Prostate gland (tissue), 2 donors: ENCODE measurements around the gene TPH2. TPM values are rescaled to one million over a fixed set of nuclear protein-coding genes. Genes with fewer than 3 reads are reported as not detected.

Experiments used
- DNase-seq: peaks from one replicate; pipeline ENCODE4 v3.0.0-alpha.2; 2019; ENCODE audit warnings: low spot score
- H3K27ac ChIP-seq, 2 donors: fragments of 200-600 bp; sonication (generic); 2 replicates each; pipeline ENCODE4 v1.5.1; 2017 to 2019
- H3K27me3 ChIP-seq: fragments of 200-600 bp; sonication (generic); replicated peaks from 2 replicates; pipeline ENCODE4 v1.5.1; 2019; ENCODE audit not compliant: insufficient read depth
- H3K36me3 ChIP-seq, 2 donors: fragments of 200-600 bp; sonication (generic); 1 replicate in 1 of 2; 2 replicates in 1 of 2; pipeline versions ENCODE4 v1.5.1 to v1.8.1; 2017 to 2019
- H3K4me1 ChIP-seq: fragments of 200-600 bp; sonication (generic); replicated peaks from 2 replicates; pipeline ENCODE4 v1.5.1; 2019
- H3K4me3 ChIP-seq, 2 donors: fragments of 200-600 bp; sonication (generic); 2 replicates each; pipeline ENCODE4 v1.5.1; 2017 to 2019
- H3K9me3 ChIP-seq: fragments of 200-600 bp; sonication (generic); 2 replicates; pipeline ENCODE4 v1.5.1; 2017
- POLR2A ChIP-seq: fragments of 450-650 bp; IDR thresholded peaks from one replicate; pipeline ENCODE4 v1.6.1; 2016; ENCODE audit warnings: antibody characterized with exemption, mild to moderate bottlenecking
- POLR2AphosphoS5 ChIP-seq: sonication (generic); formaldehyde crosslinking; IDR thresholded peaks from one replicate; pipeline ENCODE4 v1.6.1; 2017; ENCODE audit warnings: antibody characterized with exemption
- WGBS: methylation state at CpG from one replicate; pipeline ENCODE4 v1.1.5; 2018; 5-methylcytosine and 5-hydroxymethylcytosine counted together
- intact Hi-C: fragments of 100-400 bp; cut with DNase I; formaldehyde crosslinking; loops from one replicate; pipeline ENCODE4 v1.14.2; 2022
- total RNA-seq, 2 donors: library from RNA; depleted of rRNA; stranded (reverse); fragments of >200 nt; gene quantifications; one replicate each; pipeline ENCODE4 v1.1.0, GENCODE V29; 2016
- TF ChIP-seq, protein P1 (sequence below), 4 experiments: fragments of 200-600 bp in 2 of 4; fragments of 450-650 bp in 2 of 4; sonication (generic) in 2 of 4; IDR thresholded peaks; 1 replicate in 3 of 4; 2 replicates in 1 of 4; pipeline ENCODE4 v1.5.1; 2016 to 2019; ENCODE audit warnings: antibody characterized with exemption in 4 of 4, mild to moderate bottlenecking in 2 of 4, moderate library complexity in 2 of 4

Gene TPH2
- total RNA-seq, 2 donors from 2014 or later = not detected

DNA sequence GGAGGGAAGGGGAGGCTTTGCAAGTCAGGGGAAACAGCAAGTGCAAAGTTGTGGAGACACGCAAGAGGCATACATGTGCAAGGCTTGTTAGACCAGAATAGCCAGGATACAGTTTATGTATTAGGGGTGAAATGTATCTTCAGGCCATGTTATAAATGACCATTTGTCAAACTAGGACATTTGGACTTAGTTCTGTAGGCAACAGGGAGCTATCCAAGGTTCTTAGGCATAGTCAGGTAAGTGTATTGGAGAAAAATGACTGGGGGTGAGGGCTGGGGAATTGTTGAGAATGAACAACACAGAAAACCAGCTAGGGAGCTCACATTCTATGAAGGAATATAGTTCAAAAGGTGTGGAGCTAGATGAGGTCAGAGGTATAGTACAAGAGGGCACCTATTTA lies 42.5 kb downstream of the TPH2 start:
- WGBS = 76% methylated on average over 1 of the region's 1 CpG
- no peaks in the 10 kb centered on the region for H3K4me1 ChIP-seq
- DNase-seq = no peak
- H3K4me3 ChIP-seq = no peak overlapping the region
- no peaks in the 10 kb centered on the region for H3K36me3 ChIP-seq
- no peaks in the 10 kb centered on the region for H3K27me3 ChIP-seq
- TF ChIP-seq POLR2AphosphoS5 (no peak), POLR2A (no peak)
- TF ChIP-seq, protein P1, sequence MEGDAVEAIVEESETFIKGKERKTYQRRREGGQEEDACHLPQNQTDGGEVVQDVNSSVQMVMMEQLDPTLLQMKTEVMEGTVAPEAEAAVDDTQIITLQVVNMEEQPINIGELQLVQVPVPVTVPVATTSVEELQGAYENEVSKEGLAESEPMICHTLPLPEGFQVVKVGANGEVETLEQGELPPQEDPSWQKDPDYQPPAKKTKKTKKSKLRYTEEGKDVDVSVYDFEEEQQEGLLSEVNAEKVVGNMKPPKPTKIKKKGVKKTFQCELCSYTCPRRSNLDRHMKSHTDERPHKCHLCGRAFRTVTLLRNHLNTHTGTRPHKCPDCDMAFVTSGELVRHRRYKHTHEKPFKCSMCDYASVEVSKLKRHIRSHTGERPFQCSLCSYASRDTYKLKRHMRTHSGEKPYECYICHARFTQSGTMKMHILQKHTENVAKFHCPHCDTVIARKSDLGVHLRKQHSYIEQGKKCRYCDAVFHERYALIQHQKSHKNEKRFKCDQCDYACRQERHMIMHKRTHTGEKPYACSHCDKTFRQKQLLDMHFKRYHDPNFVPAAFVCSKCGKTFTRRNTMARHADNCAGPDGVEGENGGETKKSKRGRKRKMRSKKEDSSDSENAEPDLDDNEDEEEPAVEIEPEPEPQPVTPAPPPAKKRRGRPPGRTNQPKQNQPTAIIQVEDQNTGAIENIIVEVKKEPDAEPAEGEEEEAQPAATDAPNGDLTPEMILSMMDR (IDR thresholded peaks at IDR 0.05) = no peak
- H3K9me3 ChIP-seq = no peaks in the 10 kb centered on the region
- intact Hi-C loops = no loop called here
- no peak overlapping the region for H3K27ac ChIP-seq

DNA sequence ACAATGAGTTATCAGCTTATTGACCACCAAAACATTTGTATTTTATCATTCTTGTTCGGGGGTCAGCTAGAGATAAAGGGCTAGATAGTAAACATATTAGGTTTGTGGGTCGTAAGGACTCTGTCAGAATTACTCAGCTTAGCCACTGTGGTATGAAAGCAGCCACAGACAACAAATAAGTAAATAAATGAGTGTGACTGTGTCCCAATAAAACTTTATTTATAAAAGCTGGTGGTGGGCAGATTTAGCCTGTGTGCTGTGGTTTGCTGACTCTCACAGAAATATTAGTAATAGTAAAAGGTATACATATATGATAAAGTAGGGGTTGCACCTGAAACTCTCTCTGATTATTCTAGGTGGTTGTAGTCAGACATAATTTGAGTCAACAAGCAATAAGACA lies 56.1 kb downstream of the TPH2 start:
- no peaks in the 10 kb centered on the region for H3K9me3 ChIP-seq
- intact Hi-C loops = no loop called here

DNA sequence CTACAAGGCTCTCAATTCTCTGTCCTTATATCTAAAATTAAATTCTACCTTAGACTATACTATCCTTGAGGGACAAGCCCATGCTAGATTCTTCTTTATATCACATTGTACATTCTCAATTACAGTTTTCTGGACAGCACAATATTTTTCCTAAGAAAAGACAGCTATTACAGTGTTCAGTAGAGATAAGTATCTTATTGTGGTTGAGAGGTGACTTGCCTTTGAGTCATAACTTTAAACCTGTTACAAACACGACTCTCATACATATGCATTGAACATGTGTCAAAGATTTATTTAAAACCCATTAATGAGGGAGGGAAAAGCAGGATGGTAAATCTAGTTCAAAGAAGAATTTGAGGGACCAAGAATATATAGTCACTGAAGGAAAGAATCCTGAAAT lies 61.1 kb downstream of the TPH2 start:
- Histone ChIP-seq H3K27ac (no peak overlapping the region), H3K9me3 (no peaks in the 10 kb centered on the region), H3K4me3 (no peak overlapping the region), H3K4me1 (no peaks in the 10 kb centered on the region), H3K36me3 (no peaks in the 10 kb centered on the region), H3K27me3 (no peaks in the 10 kb centered on the region)
- intact Hi-C loops = no loop called here
- 26% methylated on average over 1 of the region's 1 CpG for WGBS
- TF ChIP-seq, protein P1 (IDR thresholded peaks at IDR 0.05) = no peak
- no peak for TF ChIP-seq POLR2AphosphoS5
- no peak for TF ChIP-seq POLR2A
- DNase-seq = no peak

More for the DNA sequence above, 56.1 kb downstream of the TPH2 start:
- H3K36me3 ChIP-seq = no peaks in the 10 kb centered on the region
- no peaks in the 10 kb centered on the region for H3K27me3 ChIP-seq
- WGBS = 77% methylated on average over 2 of the region's 2 CpGs
- no peak for DNase-seq
- no peak for TF ChIP-seq POLR2A
- TF ChIP-seq POLR2AphosphoS5 = no peak
- TF ChIP-seq, protein P1 (IDR thresholded peaks at IDR 0.05) = no peak
- H3K4me1 ChIP-seq = no peaks in the 10 kb centered on the region
- no peak overlapping the region for H3K27ac ChIP-seq
- no peak overlapping the region for H3K4me3 ChIP-seq

DNA sequence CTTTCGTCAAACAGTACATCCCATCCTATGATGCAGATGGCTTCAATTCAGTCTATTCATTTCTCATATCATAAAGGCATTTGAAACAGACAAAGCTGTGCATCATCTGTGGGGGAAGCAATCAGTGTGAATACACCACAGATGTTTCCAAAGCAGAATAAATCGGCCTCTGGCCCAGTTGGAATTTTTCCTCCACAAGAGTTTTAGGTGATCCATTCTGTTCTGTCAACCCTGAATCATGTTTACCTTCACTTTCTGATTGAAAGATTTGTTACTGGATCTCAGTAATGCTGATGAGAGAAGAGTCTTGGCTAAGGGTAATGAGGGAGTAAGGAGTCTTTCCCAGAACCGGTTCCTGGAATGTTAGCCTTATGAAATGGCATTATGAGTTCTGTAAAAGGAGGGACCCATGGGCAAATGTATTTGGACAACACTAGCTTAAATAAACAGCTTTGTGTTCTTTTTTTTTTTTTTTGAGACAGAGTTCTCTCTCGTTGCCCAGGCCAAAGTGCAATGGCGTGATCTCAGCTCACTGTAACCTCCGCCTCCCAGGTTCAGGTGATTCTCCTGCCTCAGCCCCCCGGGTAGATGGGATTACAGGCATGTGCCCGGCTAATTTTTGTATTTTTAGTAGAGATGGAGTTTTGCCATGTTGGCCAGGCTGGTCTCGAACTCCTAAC lies 62.5 kb downstream of the TPH2 start:
- Histone ChIP-seq H3K4me3 (no peak overlapping the region), H3K36me3 (no peaks in the 10 kb centered on the region), H3K27me3 (no peaks in the 10 kb centered on the region), H3K27ac (no peak overlapping the region), H3K9me3 (no peaks in the 10 kb centered on the region), H3K4me1 (no peaks in the 10 kb centered on the region)
- TF ChIP-seq, protein P1 (IDR thresholded peaks at IDR 0.05) = no peak
- TF ChIP-seq POLR2AphosphoS5 = no peak
- TF ChIP-seq POLR2A = no peak
- intact Hi-C loops = no loop called here
- no peak for DNase-seq
- WGBS = 85% methylated on average over 9 of the region's 9 CpGs

DNA sequence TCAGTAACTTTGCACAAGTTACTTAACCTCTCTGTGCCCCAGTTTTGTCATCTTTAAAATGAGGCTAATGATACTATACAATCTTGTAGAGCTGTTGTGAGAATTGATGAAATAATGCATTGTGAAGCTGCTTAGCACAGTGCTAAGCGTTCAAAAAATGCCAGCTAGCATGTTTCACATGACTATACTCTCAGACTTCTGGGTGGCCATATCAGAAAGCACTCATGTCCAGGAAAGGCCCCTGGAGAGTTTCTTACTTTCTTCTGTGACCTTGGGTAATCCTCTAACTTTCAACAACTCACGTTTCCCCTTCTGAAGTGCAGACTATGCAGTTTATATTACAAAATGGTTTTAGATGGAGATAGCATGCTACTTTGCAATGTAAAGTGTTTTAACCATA lies 68.1 kb downstream of the TPH2 start:
- Histone ChIP-seq H3K4me1 (no peaks in the 10 kb centered on the region), H3K36me3 (no peaks in the 10 kb centered on the region), H3K27ac (no peak overlapping the region), H3K4me3 (no peak overlapping the region), H3K27me3 (no peaks in the 10 kb centered on the region), H3K9me3 (no peaks in the 10 kb centered on the region)
- no peak for DNase-seq
- 58% methylated on average over 2 of the region's 2 CpGs for WGBS
- TF ChIP-seq POLR2AphosphoS5 = no peak
- TF ChIP-seq, protein P1 (IDR thresholded peaks at IDR 0.05) = no peak
- TF ChIP-seq POLR2A = no peak
- intact Hi-C loops = no loop called here
